NCI-H187 treated with DMSO at 0.1 percent for 48 hours (cell line): Measurements from ENCODE around the gene CP.
"Not testable (repeated sequence)": the region's sequence is repeated elsewhere in the genome, so short reads cannot be mapped to it uniquely, and the experiment has no call there.

Experiments used
- DNase-seq: peaks from one replicate; lab custom pipeline; 2025; lab: John Stamatoyannopoulos, UW

CP gene

GRCh38 chr3:149227591-149228268 lies 6.1 kb upstream of the CP start:
- no peak for DNase-seq

GRCh38 chr3:149226776-149227175 lies 5.1 kb upstream of the CP start:
- DNase-seq: no peak

- no peak for DNase-seq
Measured at GRCh38 chr3:149224736-149225594, 3.3 kb upstream of the CP start.

GRCh38 chr3:149223461-149223820 lies 1.8 kb upstream of the CP start:
- no peak for DNase-seq

GRCh38 chr3:149219380-149220121 lies 2.1 kb downstream of the CP start:
- DNase-seq: not testable (repeated sequence)

GRCh38 chr3:149217347-149217746 lies 4.3 kb downstream of the CP start:
- DNase-seq: no peak

- no peak for DNase-seq
Measured at GRCh38 chr3:149216193-149216869, 5.3 kb downstream of the CP start.

GRCh38 chr3:149215515-149215914 lies 6.1 kb downstream of the CP start:
- no peak for DNase-seq

GRCh38 chr3:149214702-149215101 lies 6.9 kb downstream of the CP start:
- no peak for DNase-seq

- DNase-seq: no peak
Measured at GRCh38 chr3:149212386-149212785, 9.2 kb downstream of the CP start.

GRCh38 chr3:149209431-149209830 lies 12.2 kb downstream of the CP start:
- DNase-seq: no peak

- no peak for DNase-seq
Measured at GRCh38 chr3:149207475-149207874, 14.2 kb downstream of the CP start.

GRCh38 chr3:149204390-149204991 lies 17.1 kb downstream of the CP start:
- no peak for DNase-seq

GRCh38 chr3:149203758-149204157 lies 17.9 kb downstream of the CP start:
- no peak for DNase-seq

- no peak for DNase-seq
Measured at GRCh38 chr3:149199474-149199873, 22.2 kb downstream of the CP start.

- no peak for DNase-seq
Measured at GRCh38 chr3:149198611-149199010, 23.0 kb downstream of the CP start.

- DNase-seq: no peak
Measured at GRCh38 chr3:149197669-149198068, 24.0 kb downstream of the CP start.

- not testable (repeated sequence) for DNase-seq
Measured at GRCh38 chr3:149196805-149197592, 24.6 kb downstream of the CP start.

- DNase-seq: no peak
Measured at GRCh38 chr3:149195221-149195620, 26.4 kb downstream of the CP start.

- no peak for DNase-seq
Measured at GRCh38 chr3:149188494-149188893, 33.1 kb downstream of the CP start.

- no peak for DNase-seq
Measured at GRCh38 chr3:149186721-149187120, 34.9 kb downstream of the CP start.
